ENCODE results near the gene FFAR3.

- no peak for TF ChIP-seq YY1 (IDR thresholded peaks at IDR 0.05; ENCODE audit: insufficient read depth, insufficient read length)
- no peak for TF ChIP-seq ZNF274 (IDR thresholded peaks at IDR 0.05; ENCODE audit: low read depth, low read length)
- TF ChIP-seq SUZ12 (IDR thresholded peaks at IDR 0.05; ENCODE audit: extremely low read depth, insufficient read depth, insufficient read length), result no peak
Observed at GRCh38 chr19:35314858-35315470, 43.3 kb upstream of the FFAR3 start.
